Kidney (tissue), 14 donors: Measurements from ENCODE around the gene SPATA6L. TPM values are rescaled to one million over a fixed set of nuclear protein-coding genes. Genes with fewer than 3 reads are reported as not detected.

ENCODE experiments used
- DNase-seq, 5 donors: peaks; one replicate each; pipeline ENCODE4 v3.0.0-alpha.2; 2013 to 2020
- FAIRE-seq: peaks from 2 replicates; lab custom pipeline; 2012; peaks lifted over from hg19 to GRCh38; lab: Jason Lieb, UNC
- H3K27ac ChIP-seq, 2 donors: one replicate each; pipeline ENCODE4 v1.7.0; 2013; ENCODE audit warnings: low read depth in 2 of 2, low read length in 2 of 2, inconsistent platforms in 1 of 2
- H3K27me3 ChIP-seq: one replicate; pipeline ENCODE4 v1.7.1; 2013; ENCODE audit warnings: low read length, inconsistent platforms; ENCODE audit not compliant: control insufficient read depth, insufficient read depth
- H3K36me3 ChIP-seq, 3 donors: one replicate each; pipeline versions ENCODE4 v1.7.0 to v1.7.1; 2013; ENCODE audit warnings: low read length in 3 of 3, control low read depth in 1 of 3, inconsistent platforms in 1 of 3; ENCODE audit not compliant: insufficient read depth in 3 of 3, control insufficient read depth in 2 of 3
- H3K4me1 ChIP-seq, 3 donors: one replicate each; pipeline versions ENCODE4 v1.7.0 to v1.7.1; 2013; ENCODE audit warnings: low read length in 3 of 3, inconsistent platforms in 1 of 3, low read depth in 1 of 3; ENCODE audit not compliant: control insufficient read depth in 2 of 3, insufficient read depth in 2 of 3
- H3K4me3 ChIP-seq, 3 donors: one replicate each; pipeline versions ENCODE4 v1.7.0 to v1.8.1; 2013; ENCODE audit warnings: low read length in 3 of 3, control low read depth in 1 of 3, inconsistent platforms in 1 of 3
- H3K9ac ChIP-seq, 3 donors: one replicate each; pipeline versions ENCODE4 v1.7.0 to v1.7.1; 2013; ENCODE audit warnings: low read length in 3 of 3, control low read depth in 1 of 3, inconsistent platforms in 1 of 3
- H3K9me3 ChIP-seq, 3 donors: one replicate each; pipeline versions ENCODE4 v1.7.0 to v1.7.1; 2013; ENCODE audit warnings: low read length in 3 of 3, control low read depth in 1 of 3, inconsistent platforms in 1 of 3; ENCODE audit not compliant: control insufficient read depth in 2 of 3, insufficient read depth in 1 of 3
- CTCF ChIP-seq: IDR thresholded peaks from 3 replicates; pipeline ENCODE4 v1.5.1; 2012; ENCODE audit warnings: mild to moderate bottlenecking, moderate library complexity, borderline replicate concordance; ENCODE audit not compliant: insufficient read depth; ENCODE audit errors: extremely low read depth
- intact Hi-C: fragments of 100-400 bp; cut with DNase I; formaldehyde crosslinking; loops from one replicate; pipeline ENCODE4 v1.11.1; 2022
- polyA plus RNA-seq: library from polyadenylated mRNA; stranded (reverse); fragments of 350-450 nt; fragmentation: Illumina TruSeq; extraction: RNeasy Lipid Tissue Mini Kit (QIAGEN cat#74804); gene quantifications from one replicate; pipeline ENCODE4 v1.2.3, GENCODE V29; 2014; ENCODE audit warnings: low read depth, low replicate concordance; ENCODE audit not compliant: insufficient read depth
- total RNA-seq: library from RNA; stranded (reverse); fragmentation: NEBNext Ultra II Directional; extraction: Animal tissue kit (Norgen Biotek cat#: 25700); gene quantifications from one replicate; pipeline ENCODE4 v1.2.1, GENCODE V29; 2021
- donor health status: control.
- donor health status: control.
- donor health status: control.
- donor health status: control.
- donor health status: control.
- donor health status: DM: yes; HTN: yes; CAD: no.
- donor health status: Normal renal cell carcinoma (clear cell type).

Gene SPATA6L
- total and polyA plus RNA-seq, 2 donors from 2014 or later = 1.5 to 15.1 TPM

GRCh38 chr9:4604678-4605095 lies 61.6 kb downstream of the SPATA6L start:
- peak in 4 of 5 donors; percentile 43 to 88 (median 75) for DNase-seq

GRCh38 chr9:4603830-4604229 lies 62.5 kb downstream of the SPATA6L start:
- H3K4me3 ChIP-seq = no peak overlapping the region
- no peaks in the 10 kb centered on the region for H3K4me1 ChIP-seq
- TF ChIP-seq CTCF = no peak
- FAIRE-seq (no peak), DNase-seq (no peak)
- H3K27me3 ChIP-seq = no peaks in the 10 kb centered on the region
- no peak overlapping the region for H3K9ac ChIP-seq
- H3K9me3 ChIP-seq = no peaks in the 10 kb centered on the region
- H3K27ac ChIP-seq = no peak overlapping the region
- H3K36me3 ChIP-seq = no peaks in the 10 kb centered on the region
- intact Hi-C loops = no loop called here

More at GRCh38 chr9:4604678-4605095, 61.6 kb downstream of the SPATA6L start:
- intact Hi-C loops = no loop called here
- Histone ChIP-seq H3K9ac (no peak overlapping the region), H3K4me3 (no peak overlapping the region), H3K36me3 (no peaks in the 10 kb centered on the region), H3K27ac (no peak overlapping the region), H3K4me1 (no peaks in the 10 kb centered on the region), H3K9me3 (no peaks in the 10 kb centered on the region), H3K27me3 (no peaks in the 10 kb centered on the region)
- peak; percentile 60 for TF ChIP-seq CTCF
- FAIRE-seq = peak; percentile 62

GRCh38 chr9:4600368-4600767 lies 65.9 kb downstream of the SPATA6L start:
- no peaks in the 10 kb centered on the region for H3K27me3 ChIP-seq
- H3K4me3 ChIP-seq = no peak overlapping the region
- no peak for TF ChIP-seq CTCF
- intact Hi-C loops = no loop called here
- H3K36me3 ChIP-seq = no peaks in the 10 kb centered on the region
- DNase-seq (no peak), FAIRE-seq (no peak)
- H3K9me3 ChIP-seq = no peaks in the 10 kb centered on the region
- no peaks in the 10 kb centered on the region for H3K4me1 ChIP-seq
- H3K27ac ChIP-seq = no peak overlapping the region
- no peak overlapping the region for H3K9ac ChIP-seq
